IMR-90 (cell line): ENCODE results near the gene CDK18. TPM values are rescaled to one million over a fixed set of nuclear protein-coding genes. Genes with fewer than 3 reads are reported as not detected.

ENCODE experiments used
- ATAC-seq: fragments of 200-7000 bp; cut with Tn5 transposase; 2 replicates; pipeline ENCODE4 v1.9.1; 2020; ENCODE audit warnings: low read depth, mild to moderate bottlenecking, moderate library complexity
- BruUV-seq: library from RNA; stranded (reverse); fragments of 400-500 nt; replicated peaks from 2 replicates; lab custom pipeline; 2021; lab: Mats Ljungman, UMichigan
- CTCF ChIA-PET: fragments of 300-600 bp; formaldehyde crosslinking; extraction: SDS; loops from one replicate; lab custom pipeline; 2021; ENCODE audit warnings: antibody characterized with exemption; lab: Yijun Ruan, JAX
- POLR2A ChIA-PET: fragments of 300-600 bp; sonication (Branson Sonifier 250); formaldehyde crosslinking; loops from one replicate; lab custom pipeline; 2022; ENCODE audit warnings: antibody characterized with exemption; ENCODE audit not compliant: unreplicated experiment; lab: Charles Lee
- DNase-seq: peaks from one replicate; pipeline ENCODE4 v3.0.0; 2013
- H2AFZ ChIP-seq: replicated peaks from 2 replicates; pipeline ENCODE3; 2013; ENCODE audit warnings: low read length, mild to moderate bottlenecking; ENCODE audit not compliant: poor library complexity
- H2AK5ac ChIP-seq: 2 replicates; pipeline ENCODE4 v1.6.1; 2013; ENCODE audit warnings: low read depth, low read length, inconsistent platforms
- H2AK9ac ChIP-seq: replicated peaks from 2 replicates; pipeline ENCODE3; 2013; ENCODE audit warnings: mild to moderate bottlenecking, low read depth, low read length, moderate library complexity; ENCODE audit not compliant: poor library complexity
- H2BK120ac ChIP-seq: 2 replicates; pipeline ENCODE4 v1.6.1; 2013; ENCODE audit warnings: low read depth, low read length, inconsistent platforms
- H2BK15ac ChIP-seq: 3 replicates; pipeline ENCODE4 v1.6.1; 2013; ENCODE audit warnings: low read depth, low read length, inconsistent platforms
- H2BK20ac ChIP-seq: 2 replicates; pipeline ENCODE4 v1.6.1; 2013; ENCODE audit warnings: low read depth, mild to moderate bottlenecking, inconsistent platforms, low read length, moderate library complexity
- H2BK5ac ChIP-seq: 2 replicates; pipeline ENCODE4 v1.6.1; 2013; ENCODE audit warnings: mild to moderate bottlenecking, low read depth, low read length, inconsistent platforms; ENCODE audit not compliant: poor library complexity, severe bottlenecking
- H3K14ac ChIP-seq: replicated peaks from 2 replicates; pipeline ENCODE4 v1.6.1; 2013; ENCODE audit warnings: low read depth, low read length, inconsistent platforms
- H3K18ac ChIP-seq: 2 replicates; pipeline ENCODE4 v1.6.1; 2013; ENCODE audit warnings: low read depth, low read length, control low read depth
- H3K23ac ChIP-seq: 2 replicates; pipeline ENCODE4 v1.6.1; 2013; ENCODE audit warnings: low read depth, low read length, inconsistent platforms
- H3K27ac ChIP-seq: 2 replicates; pipeline ENCODE4 v1.5.1; 2013; ENCODE audit warnings: mild to moderate bottlenecking, control low read depth, low read length; ENCODE audit not compliant: insufficient read depth
- H3K27me3 ChIP-seq: 2 replicates; pipeline ENCODE4 v1.6.1; 2013; ENCODE audit warnings: low read length; ENCODE audit not compliant: control insufficient read depth, insufficient read depth
- H3K36me3 ChIP-seq: 2 replicates; pipeline ENCODE4 v1.6.1; 2013; ENCODE audit warnings: low read length, mixed read lengths; ENCODE audit not compliant: control insufficient read depth, insufficient read depth
- H3K4ac ChIP-seq: 2 replicates; pipeline ENCODE4 v1.6.1; 2013; ENCODE audit warnings: low read depth, low read length, inconsistent platforms
- H3K4me1 ChIP-seq: 2 replicates; pipeline ENCODE4 v1.6.1; 2013; ENCODE audit warnings: low read length, mixed read lengths; ENCODE audit not compliant: control insufficient read depth, insufficient read depth
- H3K4me2 ChIP-seq: 2 replicates; pipeline ENCODE4 v1.6.1; 2013; ENCODE audit warnings: low read depth, mild to moderate bottlenecking, control low read depth, low read length, moderate library complexity
- H3K4me3 ChIP-seq: 2 replicates; pipeline ENCODE4 v1.5.1; 2013; ENCODE audit warnings: low read depth, mild to moderate bottlenecking, control low read depth, low read length, moderate library complexity; ENCODE audit not compliant: insufficient read depth
- H3K56ac ChIP-seq: 2 replicates; pipeline ENCODE4 v1.6.1; 2013; ENCODE audit warnings: low read length, inconsistent platforms; ENCODE audit not compliant: insufficient read depth; ENCODE audit errors: extremely low read depth
- H3K79me1 ChIP-seq, 2 experiments: 2 replicates each; pipeline ENCODE4 v1.6.1; 2013; ENCODE audit warnings: low read length in 2 of 2, inconsistent platforms in 1 of 2, low read depth in 1 of 2
- H3K9ac ChIP-seq: 2 replicates; pipeline ENCODE4 v1.6.1; 2013; ENCODE audit warnings: low read depth, low read length, control low read depth
- H3K9me1 ChIP-seq: 2 replicates; pipeline ENCODE4 v1.6.1; 2013; ENCODE audit warnings: low read length, inconsistent platforms; ENCODE audit not compliant: insufficient read depth
- H3K9me3 ChIP-seq: 2 replicates; pipeline ENCODE4 v1.6.1; 2013; ENCODE audit warnings: low read length; ENCODE audit not compliant: control insufficient read depth, insufficient read depth
- H4K20me1 ChIP-seq: 2 replicates; pipeline ENCODE4 v1.6.1; 2013; ENCODE audit warnings: low read length, inconsistent platforms; ENCODE audit not compliant: insufficient read depth
- H4K5ac ChIP-seq: 2 replicates; pipeline ENCODE4 v1.6.1; 2013; ENCODE audit warnings: mild to moderate bottlenecking, low read depth, low read length, control low read depth
- H4K8ac ChIP-seq, 2 experiments: 2 replicates each; pipeline ENCODE4 v1.6.1; 2013; ENCODE audit warnings: low read depth in 2 of 2, low read length in 2 of 2, control low read depth in 1 of 2, inconsistent platforms in 1 of 2
- H4K91ac ChIP-seq: 2 replicates; pipeline ENCODE4 v1.6.1; 2013; ENCODE audit warnings: low read depth, low read length, inconsistent platforms; ENCODE audit not compliant: insufficient read depth
- RCOR1 ChIP-seq: IDR thresholded peaks from 2 replicates; pipeline ENCODE4 v1.6.1; 2012; ENCODE audit warnings: mild to moderate bottlenecking, low read length, improper control_type of control experiment; ENCODE audit not compliant: insufficient replicate concordance
- USF2 ChIP-seq: fragments of 150-350 bp; IDR thresholded peaks from 2 replicates; pipeline ENCODE4 v1.6.1; 2017; ENCODE audit warnings: mild to moderate bottlenecking, antibody characterized with exemption, low read length, low read depth
- WGBS, 2 experiments: methylation state at CpG; one replicate each; pipeline versions ENCODE4 v1.1.5 to v1.1.7; 2013; ENCODE audit warnings: missing lambda C conversion rate in 2 of 2; ENCODE audit not compliant: insufficient read length in 1 of 2; ENCODE audit errors: extremely low coverage in 2 of 2; 5-methylcytosine and 5-hydroxymethylcytosine counted together
- dilution Hi-C: fragments of 300-500 bp; cut with HindIII; formaldehyde crosslinking; loops from one replicate; pipeline ENCODE4 v1.14.3; 2018; ENCODE audit warnings: low sequenced_read_pairs; ENCODE audit not compliant: unreplicated experiment
- in situ Hi-C: fragments of 300-500 bp; cut with MboI; formaldehyde crosslinking; loops from 3 replicates; pipeline ENCODE4 v1.14.3; 2019; ENCODE audit warnings: low sequenced_read_pairs, inconsistent platforms, mixed read lengths
- intact Hi-C: fragments of 100-400 bp; cut with micrococcal nuclease; formaldehyde crosslinking; loops from 2 replicates; pipeline ENCODE4 v1.10.0; 2022
- polyA plus RNA-seq, 3 experiments: library from polyadenylated mRNA; depleted of rRNA; stranded (reverse); fragments of >200 nt; gene quantifications; 2 replicates each; pipeline ENCODE4 v1.2.3, GENCODE V29; 2012; ENCODE audit warnings: low replicate concordance in 1 of 3
- total RNA-seq: library from RNA; depleted of rRNA; stranded (reverse); fragments of >200 nt; gene quantifications from 2 replicates; pipeline ENCODE4 v1.2.3, GENCODE V29; 2012

Gene CDK18
- total and polyA plus RNA-seq, 2 of the 4 experiments (the other 2 are of a cell fraction): 0.18 to 0.48 TPM

- no peak for TF ChIP-seq USF2
- no peak for TF ChIP-seq RCOR1
- no peaks in the 10 kb centered on the region for H3K4me1 ChIP-seq
- H2AK9ac ChIP-seq: no peak overlapping the region
- no peak overlapping the region for H4K91ac ChIP-seq
- no peak overlapping the region for H2AK5ac ChIP-seq
- no peak overlapping the region for H2AFZ ChIP-seq
- BruUV-seq: no TSS peak
- ATAC-seq (no peak), DNase-seq (no peak)
- ChIA-PET CTCF (no interaction called here), POLR2A (no interaction called here)
- no peak overlapping the region for H2BK15ac ChIP-seq
- H3K27me3 ChIP-seq: peaks cover 14% of the 10 kb centered on the region
- H3K4me2 ChIP-seq: no peak overlapping the region
- H3K14ac ChIP-seq: no peak overlapping the region
- no peak overlapping the region for H3K23ac ChIP-seq
- H3K9me1 ChIP-seq: no peaks in the 10 kb centered on the region
- H3K9me3 ChIP-seq: peaks cover 4% of the 10 kb centered on the region; the same call in 1 of the 2 replicates
- H3K27ac ChIP-seq: no peak overlapping the region
- WGBS, 2 experiments: 40% methylated on average over 3 of the region's 7 CpGs; no CpG with 5 or more reads in 1 of the 2 experiments
- H3K79me1 ChIP-seq: no peaks in the 10 kb centered on the region
- in situ Hi-C loops: no loop called here
- H3K9ac ChIP-seq: no peak overlapping the region
- no peak overlapping the region for H4K8ac ChIP-seq
- H2BK120ac ChIP-seq: no peak overlapping the region
- H3K4ac ChIP-seq: no peak overlapping the region
- H3K36me3 ChIP-seq: no peaks in the 10 kb centered on the region
- intact Hi-C loops: no loop called here
- no peak overlapping the region for H3K18ac ChIP-seq
- no peak overlapping the region for H3K4me3 ChIP-seq
- H2BK20ac ChIP-seq: no peak overlapping the region
- H2BK5ac ChIP-seq: no peak overlapping the region
- H4K5ac ChIP-seq: no peak overlapping the region
- no peak overlapping the region for H3K56ac ChIP-seq
- dilution Hi-C loops: no loop called here
- no peaks in the 10 kb centered on the region for H4K20me1 ChIP-seq
These were observed 30.5 kb upstream of the CDK18 start for GRCh38 chr1:205473966-205474365.
